HUES48 (cell line): ENCODE measurements around the gene PNMA3.
"Not testable (repeated sequence)": the region's sequence is repeated elsewhere in the genome, so short reads cannot be mapped to it uniquely, and the experiment has no call there.

ENCODE experiments used
- H3K27ac ChIP-seq: one replicate; pipeline ENCODE4 v1.7.0; 2013; ENCODE audit warnings: low read depth, low read length, inconsistent platforms
- H3K27me3 ChIP-seq: 2 replicates; pipeline ENCODE4 v1.6.1; 2013; ENCODE audit warnings: mild to moderate bottlenecking, low read length; ENCODE audit not compliant: control insufficient read depth, insufficient read depth
- H3K36me3 ChIP-seq: 2 replicates; pipeline ENCODE4 v1.6.1; 2013; ENCODE audit warnings: low read length; ENCODE audit not compliant: control insufficient read depth, insufficient read depth
- H3K4me1 ChIP-seq: 2 replicates; pipeline ENCODE4 v1.6.1; 2013; ENCODE audit warnings: mild to moderate bottlenecking, low read length; ENCODE audit not compliant: control insufficient read depth, insufficient read depth
- H3K4me3 ChIP-seq: 2 replicates; pipeline ENCODE4 v1.5.1; 2013; ENCODE audit warnings: mild to moderate bottlenecking, low read depth, low read length
- H3K9ac ChIP-seq: 2 replicates; pipeline ENCODE4 v1.6.1; 2013; ENCODE audit warnings: mild to moderate bottlenecking, low read depth, low read length, moderate library complexity
- H3K9me3 ChIP-seq: 2 replicates; pipeline ENCODE4 v1.6.1; 2013; ENCODE audit warnings: low read length; ENCODE audit not compliant: control insufficient read depth, insufficient read depth

Gene PNMA3

GRCh38 chrX:153074262-153074899 lies 18.1 kb downstream of the PNMA3 start:
- no peaks in the 10 kb centered on the region for H3K36me3 ChIP-seq
- H3K9me3 ChIP-seq = peaks cover 4% of the 10 kb centered on the region; the same call in 1 of the 2 replicates
- H3K4me3 ChIP-seq = no peak overlapping the region
- H3K27ac ChIP-seq = no peak overlapping the region
- no peaks in the 10 kb centered on the region for H3K27me3 ChIP-seq
- H3K4me1 ChIP-seq = no peaks in the 10 kb centered on the region
- no peak overlapping the region for H3K9ac ChIP-seq

- Histone ChIP-seq H3K4me3 (no peak overlapping the region), H3K27me3 (no peaks in the 10 kb centered on the region), H3K9me3 (peaks cover 4% of the 10 kb centered on the region; the same call in 1 of the 2 replicates), H3K9ac (no peak overlapping the region), H3K27ac (no peak overlapping the region), H3K36me3 (no peaks in the 10 kb centered on the region), H3K4me1 (no peaks in the 10 kb centered on the region)
These were observed 18.7 kb downstream of the PNMA3 start for GRCh38 chrX:153074935-153075334.

GRCh38 chrX:153075366-153075765 lies 19.1 kb downstream of the PNMA3 start:
- Histone ChIP-seq H3K9me3 (peaks cover 4% of the 10 kb centered on the region; the same call in 1 of the 2 replicates), H3K4me1 (no peaks in the 10 kb centered on the region), H3K27ac (no peak overlapping the region), H3K9ac (no peak overlapping the region), H3K4me3 (no peak overlapping the region), H3K27me3 (no peaks in the 10 kb centered on the region), H3K36me3 (no peaks in the 10 kb centered on the region)

GRCh38 chrX:153077437-153078135 lies 21.3 kb downstream of the PNMA3 start:
- not testable (repeated sequence) for H3K4me1 ChIP-seq, H3K4me3 ChIP-seq, H3K27me3 ChIP-seq, H3K27ac ChIP-seq, H3K9ac ChIP-seq, H3K36me3 ChIP-seq, H3K9me3 ChIP-seq

- H3K4me1 ChIP-seq, H3K9ac ChIP-seq, H3K27ac ChIP-seq, H3K36me3 ChIP-seq, H3K27me3 ChIP-seq, H3K4me3 ChIP-seq, H3K9me3 ChIP-seq: not testable (repeated sequence)
These were observed 27.1 kb downstream of the PNMA3 start for GRCh38 chrX:153083238-153083923.

GRCh38 chrX:153102418-153102817 lies 46.1 kb downstream of the PNMA3 start:
- no peak overlapping the region for H3K9ac ChIP-seq

GRCh38 chrX:153104959-153105358 lies 48.7 kb downstream of the PNMA3 start:
- H3K36me3 ChIP-seq, H3K27ac ChIP-seq: not testable (repeated sequence)

More at GRCh38 chrX:153102418-153102817, 46.1 kb downstream of the PNMA3 start:
- Histone ChIP-seq H3K4me1 (no peaks in the 10 kb centered on the region), H3K27ac (no peak overlapping the region), H3K27me3 (no peaks in the 10 kb centered on the region), H3K9me3 (peaks cover 46% of the 10 kb centered on the region), H3K4me3 (no peak overlapping the region), H3K36me3 (no peaks in the 10 kb centered on the region)

GRCh38 chrX:153106092-153106801 lies 50.0 kb downstream of the PNMA3 start:
- H3K4me1 ChIP-seq, H3K36me3 ChIP-seq, H3K27ac ChIP-seq, H3K4me3 ChIP-seq, H3K27me3 ChIP-seq, H3K9ac ChIP-seq: not testable (repeated sequence)
- peaks cover 31% of the 10 kb centered on the region for H3K9me3 ChIP-seq

More at GRCh38 chrX:153104959-153105358, 48.7 kb downstream of the PNMA3 start:
- H3K9ac ChIP-seq, H3K27me3 ChIP-seq, H3K4me1 ChIP-seq, H3K4me3 ChIP-seq: not testable (repeated sequence)
- H3K9me3 ChIP-seq = peaks cover 41% of the 10 kb centered on the region
